Thyroid gland (tissue), 4 donors: ENCODE results near the gene KRT85. TPM values are rescaled to one million over a fixed set of nuclear protein-coding genes. Genes with fewer than 3 reads are reported as not detected.

ENCODE experiments used
- DNase-seq, 2 donors: peaks; one replicate each; pipeline ENCODE4 v3.0.0-alpha.2; 2019
- H3K27ac ChIP-seq, 3 donors: fragments of 200-600 bp; sonication (generic); 1 replicate in 2 of 3; 2 replicates in 1 of 3; pipeline ENCODE4 v1.5.1; 2016 to 2019; ENCODE audit warnings: mild to moderate bottlenecking in 1 of 3, moderate library complexity in 1 of 3
- H3K27me3 ChIP-seq: fragments of 200-600 bp; sonication (generic); one replicate; pipeline ENCODE4 v1.5.1; 2019
- H3K36me3 ChIP-seq, 2 donors: fragments of 200-600 bp; sonication (generic); one replicate each; pipeline ENCODE4 v1.5.1; 2016 to 2019
- H3K4me1 ChIP-seq, 2 donors: fragments of 200-600 bp; sonication (generic); one replicate each; pipeline ENCODE4 v1.5.1; 2017 to 2019
- H3K4me3 ChIP-seq, 3 donors: fragments of 200-600 bp; sonication (generic); replicated peaks in 1 of 3; 1 replicate in 2 of 3; 2 replicates in 1 of 3; pipeline ENCODE4 v1.5.1; 2016; ENCODE audit warnings: mild to moderate bottlenecking in 1 of 3
- H3K9me3 ChIP-seq: fragments of 200-600 bp; sonication (generic); one replicate; pipeline ENCODE4 v1.5.1; 2017
- CTCF ChIP-seq, 6 experiments: fragments of 200-600 bp in 3 of 6; fragments of 450-650 bp in 3 of 6; sonication (generic) in 3 of 6; IDR thresholded peaks; one replicate each; pipeline ENCODE4 v1.5.1; 2016 to 2019; ENCODE audit warnings: antibody characterized with exemption in 6 of 6, mild to moderate bottlenecking in 2 of 6, inconsistent platforms in 1 of 6, moderate library complexity in 1 of 6
- POLR2A ChIP-seq, 2 donors: fragments of 450-650 bp; IDR thresholded peaks; one replicate each; pipeline ENCODE4 v1.6.1; 2017; ENCODE audit warnings: antibody characterized with exemption in 2 of 2, mild to moderate bottlenecking in 2 of 2, moderate library complexity in 1 of 2
- WGBS, 2 donors: methylation state at CpG; one replicate each; pipeline ENCODE4 v1.1.5; 2017; 5-methylcytosine and 5-hydroxymethylcytosine counted together
- intact Hi-C: fragments of 100-400 bp; cut with DNase I; formaldehyde crosslinking; loops from one replicate; pipeline ENCODE4 v1.15.1; 2023
- total RNA-seq, 4 donors: library from RNA; depleted of rRNA; stranded (reverse); fragments of >200 nt; gene quantifications; one replicate each; pipeline ENCODE4 v1.2.3, GENCODE V29; 2016

Gene KRT85
- total RNA-seq, 4 donors from 2014 or later, result not detected

- no peaks in the 10 kb centered on the region for H3K9me3 ChIP-seq
- no peak within 1 kb of the TSS for H3K27ac ChIP-seq
- no peaks in the 10 kb centered on the region for H3K4me1 ChIP-seq
- H3K36me3 ChIP-seq, result no peaks in the 10 kb centered on the region
- no peak within 1 kb of the TSS for H3K4me3 ChIP-seq
- intact Hi-C loops, result no loop called here
- no peak for DNase-seq
- TF ChIP-seq CTCF (IDR thresholded peaks at IDR 0.05), result no peak
- TF ChIP-seq POLR2A (IDR thresholded peaks at IDR 0.05), result no peak
- no peaks in the 10 kb centered on the region for H3K27me3 ChIP-seq
- WGBS, 2 donors, result 83 to 87% methylated on average over 10 to 14 of the region's 14 CpGs
Measured at GRCh38 chr12:52405922-52406385, 38.7 kb upstream of the KRT85 start, which contains the start of gene KRT82. Gene KRT82, minus strand, starts transcription at chr12:52406335. Its CDS starts 58 bp downstream, at chr12:52406277.

DNA sequence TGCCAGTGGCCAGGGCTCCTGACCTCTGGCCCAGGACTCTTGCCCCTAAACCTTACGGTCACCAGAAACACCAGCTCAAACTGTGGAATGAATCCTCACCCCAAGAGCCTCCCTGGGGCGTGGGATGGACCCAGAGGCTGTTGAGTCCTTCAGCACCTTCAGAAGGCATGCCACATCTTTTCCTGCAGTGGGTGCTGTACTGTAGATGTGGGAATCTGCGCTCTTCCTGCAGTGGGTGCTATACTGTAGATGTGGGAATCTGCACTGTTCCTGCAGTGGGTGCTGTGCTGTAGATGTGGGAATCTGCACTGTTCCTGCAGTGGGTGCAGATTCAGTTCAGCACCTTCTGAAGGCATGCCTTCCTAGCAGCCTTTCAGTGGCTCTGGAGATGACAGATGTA, 37.7 kb upstream of the KRT85 start:
- intact Hi-C loops, result no loop called here

GRCh38 chr12:52403561-52403960, 36.3 kb upstream of the KRT85 start:
- no peak for TF ChIP-seq CTCF (IDR thresholded peaks at IDR 0.05)
- TF ChIP-seq POLR2A (IDR thresholded peaks at IDR 0.05), result no peak
- Histone ChIP-seq H3K9me3 (no peaks in the 10 kb centered on the region), H3K27me3 (no peaks in the 10 kb centered on the region), H3K4me1 (no peaks in the 10 kb centered on the region), H3K36me3 (no peaks in the 10 kb centered on the region), H3K4me3 (no peak overlapping the region), H3K27ac (no peak overlapping the region)
- intact Hi-C loops, result no loop called here
- no peak for DNase-seq
- 91 to 95% methylated on average over 5 to 9 of the region's 9 CpGs for WGBS, 2 donors

More for the DNA sequence above, 37.7 kb upstream of the KRT85 start:
- TF ChIP-seq CTCF (IDR thresholded peaks at IDR 0.05) (no peak), POLR2A (IDR thresholded peaks at IDR 0.05) (no peak)
- DNase-seq, result no peak
- H3K27me3 ChIP-seq, result no peaks in the 10 kb centered on the region
- no peaks in the 10 kb centered on the region for H3K9me3 ChIP-seq
- no peak overlapping the region for H3K27ac ChIP-seq
- H3K4me3 ChIP-seq, result no peak overlapping the region
- no peaks in the 10 kb centered on the region for H3K4me1 ChIP-seq
- 92 to 94% methylated on average over 2 to 3 of the region's 3 CpGs for whole genome bisulfite sequencing, 2 donors
- no peaks in the 10 kb centered on the region for H3K36me3 ChIP-seq

DNA sequence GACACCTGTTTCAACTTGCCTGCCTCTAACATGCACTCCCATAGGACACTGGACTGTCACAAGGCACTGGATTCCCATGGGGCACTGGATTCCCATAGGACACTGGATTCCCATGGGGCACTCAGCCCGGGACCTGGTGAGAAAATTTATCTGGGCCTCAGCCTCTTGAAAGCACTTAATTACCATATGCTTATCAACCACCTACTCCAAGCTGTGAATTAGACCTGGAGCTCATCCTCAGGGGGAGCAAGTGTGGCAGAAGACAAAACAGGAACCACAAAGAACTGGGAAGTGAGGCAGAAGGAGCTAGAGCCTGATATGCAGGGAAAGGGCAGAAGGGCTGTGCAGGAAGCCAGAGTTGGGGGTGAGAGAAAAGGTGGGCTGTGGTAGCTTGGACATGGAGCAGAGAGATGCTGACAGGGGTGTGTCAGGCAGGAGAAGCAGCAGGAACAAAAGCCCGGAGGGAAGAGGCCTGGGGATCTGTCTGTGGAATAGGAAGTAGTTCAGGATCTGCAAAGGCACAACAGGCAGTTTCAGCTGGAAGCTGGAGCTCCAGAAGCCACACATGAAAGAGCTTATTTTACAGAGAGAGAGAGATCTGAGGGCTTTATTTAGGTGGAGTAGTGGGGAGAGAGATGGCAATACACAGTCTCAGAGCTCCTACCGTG, 35.7 kb upstream of the KRT85 start:
- H3K27ac ChIP-seq, result no peak overlapping the region
- H3K27me3 ChIP-seq, result no peaks in the 10 kb centered on the region
- TF ChIP-seq POLR2A (IDR thresholded peaks at IDR 0.05) (no peak), CTCF (IDR thresholded peaks at IDR 0.05) (no peak)
- H3K36me3 ChIP-seq, result no peaks in the 10 kb centered on the region
- no peaks in the 10 kb centered on the region for H3K9me3 ChIP-seq
- intact Hi-C loops, result no loop called here
- 68 to 70% methylated on average over 3 of the region's 3 CpGs for WGBS, 2 donors
- H3K4me1 ChIP-seq, result no peaks in the 10 kb centered on the region
- no peak for DNase-seq
- no peak overlapping the region for H3K4me3 ChIP-seq

GRCh38 chr12:52402377-52402776, 35.1 kb upstream of the KRT85 start:
- Histone ChIP-seq H3K4me3 (no peak overlapping the region), H3K27ac (no peak overlapping the region), H3K36me3 (no peaks in the 10 kb centered on the region), H3K4me1 (no peaks in the 10 kb centered on the region), H3K27me3 (no peaks in the 10 kb centered on the region), H3K9me3 (no peaks in the 10 kb centered on the region)
- intact Hi-C loops, result no loop called here
- no peak for DNase-seq
- TF ChIP-seq CTCF (IDR thresholded peaks at IDR 0.05) (no peak), POLR2A (IDR thresholded peaks at IDR 0.05) (no peak)
- 94 to 98% methylated on average over 2 of the region's 2 CpGs for WGBS, 2 donors
